H9 (cell line): ENCODE measurements around the gene TCOF1. TPM values are rescaled to one million over a fixed set of nuclear protein-coding genes. Genes with fewer than 3 reads are reported as not detected.

Experiments used
- DNase-seq: peaks from one replicate; pipeline ENCODE4 v3.0.0-alpha.2; 2017
- H2AFZ ChIP-seq: one replicate; pipeline ENCODE4 v1.6.1; 2013; ENCODE audit warnings: mild to moderate bottlenecking, low read length, control low read depth, moderate library complexity
- H2AK5ac ChIP-seq: 2 replicates; pipeline ENCODE4 v1.6.1; 2013; ENCODE audit warnings: low read length, control low read depth, mixed read lengths; ENCODE audit not compliant: insufficient read length
- H2BK120ac ChIP-seq: one replicate; pipeline ENCODE4 v1.6.1; 2013; ENCODE audit warnings: low read depth, mild to moderate bottlenecking, low read length, control low read depth, inconsistent platforms; ENCODE audit not compliant: poor library complexity, severe bottlenecking
- H2BK12ac ChIP-seq: 2 replicates; pipeline ENCODE4 v1.6.1; 2013; ENCODE audit warnings: low read length, control low read depth, mixed read lengths, low read depth; ENCODE audit not compliant: insufficient read length
- H2BK15ac ChIP-seq: 2 replicates; pipeline ENCODE4 v1.6.1; 2013; ENCODE audit warnings: low read depth, low read length, control low read depth
- H2BK20ac ChIP-seq: one replicate; pipeline ENCODE4 v1.6.1; 2013; ENCODE audit warnings: low read depth, mild to moderate bottlenecking, low read length, control low read depth, inconsistent platforms; ENCODE audit not compliant: poor library complexity, severe bottlenecking
- H2BK5ac ChIP-seq: 2 replicates; pipeline ENCODE4 v1.6.1; 2013; ENCODE audit warnings: low read length, control low read depth, mixed read lengths; ENCODE audit not compliant: insufficient read length
- H3K14ac ChIP-seq: 2 replicates; pipeline ENCODE4 v1.6.1; 2013; ENCODE audit warnings: low read length, control low read depth; ENCODE audit not compliant: insufficient read depth
- H3K18ac ChIP-seq: 2 replicates; pipeline ENCODE4 v1.6.1; 2013; ENCODE audit warnings: low read depth, mild to moderate bottlenecking, mixed read lengths, low read length, control low read depth; ENCODE audit not compliant: insufficient read length
- H3K23ac ChIP-seq: 2 replicates; pipeline ENCODE4 v1.6.1; 2013; ENCODE audit warnings: low read length, control low read depth, mixed read lengths, low read depth; ENCODE audit not compliant: insufficient read length
- H3K23me2 ChIP-seq: 2 replicates; pipeline ENCODE4 v1.6.1; 2013; ENCODE audit warnings: low read depth, mild to moderate bottlenecking, mixed read lengths, low read length, control low read depth; ENCODE audit not compliant: insufficient read length, poor library complexity, severe bottlenecking
- H3K27ac ChIP-seq: 2 replicates; pipeline ENCODE4 v1.5.1; 2013; ENCODE audit warnings: low read length, control low read depth, mixed read lengths, low read depth; ENCODE audit not compliant: insufficient read length
- H3K27me3 ChIP-seq: 2 replicates; pipeline ENCODE4 v1.6.1; 2013; ENCODE audit warnings: low read length, control low read depth, inconsistent platforms; ENCODE audit not compliant: insufficient read depth
- H3K4ac ChIP-seq: 2 replicates; pipeline ENCODE4 v1.6.1; 2013; ENCODE audit warnings: low read depth, mild to moderate bottlenecking, control low read depth, inconsistent platforms, low read length, moderate library complexity
- H3K4me1 ChIP-seq: 2 replicates; pipeline ENCODE4 v1.6.1; 2013; ENCODE audit warnings: low read length, control low read depth, inconsistent platforms; ENCODE audit not compliant: insufficient read depth
- H3K4me2 ChIP-seq: 2 replicates; pipeline ENCODE4 v1.6.1; 2013; ENCODE audit warnings: low read length, control low read depth, mixed read lengths; ENCODE audit not compliant: insufficient read length, insufficient read depth
- H3K56ac ChIP-seq: 2 replicates; pipeline ENCODE4 v1.6.1; 2013; ENCODE audit warnings: low read depth, mild to moderate bottlenecking, mixed read lengths, low read length, control low read depth; ENCODE audit not compliant: insufficient read length
- H3K79me1 ChIP-seq: 2 replicates; pipeline ENCODE4 v1.6.1; 2013; ENCODE audit warnings: low read depth, mild to moderate bottlenecking, moderate library complexity, low read length, control low read depth, inconsistent platforms; ENCODE audit not compliant: insufficient read depth, poor library complexity, severe bottlenecking
- H3K79me2 ChIP-seq: 2 replicates; pipeline ENCODE4 v1.6.1; 2013; ENCODE audit warnings: low read length, control low read depth, inconsistent platforms; ENCODE audit not compliant: insufficient read depth
- H3K9ac ChIP-seq: 2 replicates; pipeline ENCODE4 v1.6.1; 2013; ENCODE audit warnings: low read length, control low read depth, mixed read lengths; ENCODE audit not compliant: insufficient read length; ENCODE audit errors: extremely low read depth
- H3K9me3 ChIP-seq: one replicate; pipeline ENCODE4 v1.6.1; 2013; ENCODE audit warnings: low read depth, low read length, inconsistent platforms; ENCODE audit not compliant: control insufficient read depth
- H3T11ph ChIP-seq: one replicate; pipeline ENCODE4 v1.6.1; 2013; ENCODE audit warnings: mild to moderate bottlenecking, low read length, control low read depth, inconsistent platforms
- H4K20me1 ChIP-seq: one replicate; pipeline ENCODE4 v1.6.1; 2013; ENCODE audit not compliant: control insufficient read depth, insufficient read length, insufficient read depth
- H4K5ac ChIP-seq: 2 replicates; pipeline ENCODE4 v1.6.1; 2013; ENCODE audit warnings: low read depth, mild to moderate bottlenecking, mixed read lengths, low read length, control low read depth; ENCODE audit not compliant: insufficient read length
- H4K8ac ChIP-seq: replicated peaks from 2 replicates; pipeline ENCODE4 v1.6.1; 2013; ENCODE audit warnings: low read length, control low read depth, mixed read lengths, low read depth; ENCODE audit not compliant: insufficient read length
- H4K91ac ChIP-seq: 2 replicates; pipeline ENCODE4 v1.6.1; 2013; ENCODE audit warnings: low read depth, mild to moderate bottlenecking, moderate library complexity, mixed read lengths, low read length, control low read depth; ENCODE audit not compliant: insufficient read length
- H3K27ac Mint-ChIP-seq, 3 experiments: 2 replicates in 2 of 3; 3 replicates in 1 of 3; pipeline ENCODE4 v1.8.0; 2020 to 2021; ENCODE audit warnings: mixed read lengths in 3 of 3, mild to moderate bottlenecking in 1 of 3, moderate library complexity in 1 of 3
- H3K27me3 Mint-ChIP-seq: 2 replicates; pipeline ENCODE4 v1.8.0; 2021; ENCODE audit warnings: low read depth, mild to moderate bottlenecking, moderate library complexity, mixed read lengths
- H3K36me3 Mint-ChIP-seq, 3 experiments: 2 replicates in 2 of 3; 3 replicates in 1 of 3; pipeline ENCODE4 v1.8.0; 2020 to 2021; ENCODE audit warnings: low read depth in 3 of 3, mixed read lengths in 3 of 3; ENCODE audit not compliant: insufficient read depth in 1 of 3
- H3K4me1 Mint-ChIP-seq, 2 experiments: 2 replicates each; pipeline ENCODE4 v1.8.0; 2020; ENCODE audit warnings: mixed read lengths in 2 of 2
- H3K4me3 Mint-ChIP-seq, 2 experiments: 2 replicates in 1 of 2; 3 replicates in 1 of 2; pipeline ENCODE4 v1.8.0; 2020 to 2021; ENCODE audit warnings: mild to moderate bottlenecking in 2 of 2, mixed read lengths in 2 of 2, moderate library complexity in 1 of 2
- H3K9me3 Mint-ChIP-seq, 2 experiments: 2 replicates in 1 of 2; 3 replicates in 1 of 2; pipeline ENCODE4 v1.8.0; 2020; ENCODE audit warnings: mild to moderate bottlenecking in 2 of 2, mixed read lengths in 2 of 2, moderate library complexity in 1 of 2
- CTCF ChIP-seq: fragments of 200-600 bp; sonication (generic); conservative IDR thresholded peaks from 3 replicates; pipeline ENCODE4 v1.8.0; 2021; ENCODE audit warnings: antibody characterized with exemption, mild to moderate bottlenecking
- WGBS: extraction: QIAGEN DNeasy Blood & Tissue Kit; methylation state at CpG from one replicate; pipeline ENCODE4 v1.1.7; 2013; ENCODE audit warnings: missing lambda C conversion rate, low lambda C conversion rate, mixed read lengths; ENCODE audit not compliant: insufficient read length; ENCODE audit errors: extremely low coverage; 5-methylcytosine and 5-hydroxymethylcytosine counted together
- total RNA-seq: library from RNA; stranded (reverse); gene quantifications from 2 replicates; pipeline ENCODE4 v1.2.1, GENCODE V29; 2021

Gene TCOF1
- total RNA-seq, 1 experiment from 2014 or later, result 128 TPM

GRCh38 chr5:150402229-150402773 is 44.8 kb downstream of the TCOF1 start:
- H2BK120ac ChIP-seq, result no peak overlapping the region
- H3K23ac ChIP-seq, result no peak overlapping the region
- no peak overlapping the region for H4K5ac ChIP-seq
- no CpG with 5 or more reads among the region's 4 CpGs for WGBS
- H3K23me2 ChIP-seq, result no peaks in the 10 kb centered on the region
- DNase-seq, result no peak
- no peak overlapping the region for H3K56ac ChIP-seq
- no peak overlapping the region for H3K27ac ChIP-seq
- TF ChIP-seq CTCF, result no peak
- Mint-ChIP-seq H3K27ac (no peak overlapping the region), H3K4me1 (peaks cover 4 to 5% of the 10 kb centered on the region in 2 experiments; a peak in 2 of 4 replicates), H3K9me3 (no peaks in the 10 kb centered on the region; a peak in 1 of 5 replicates), H3K36me3 (peaks cover 32 to 54% (median 47%) of the 10 kb centered on the region in 3 experiments), H3K4me3 (no peak overlapping the region), H3K27me3 (no peaks in the 10 kb centered on the region)
- no peaks in the 10 kb centered on the region for H3K4me1 ChIP-seq
- H2AK5ac ChIP-seq, result no peak overlapping the region
- H3K79me1 ChIP-seq, result no peaks in the 10 kb centered on the region
- H4K8ac ChIP-seq, result no peak overlapping the region
- H2AFZ ChIP-seq, result no peak overlapping the region
- no peak overlapping the region for H3K4ac ChIP-seq
- H3K14ac ChIP-seq, result no peak overlapping the region
- no peak overlapping the region for H2BK15ac ChIP-seq
- peaks cover 2% of the 10 kb centered on the region for H4K20me1 ChIP-seq
- no peaks in the 10 kb centered on the region for H3K27me3 ChIP-seq
- H3K79me2 ChIP-seq, result no peaks in the 10 kb centered on the region
- H3K18ac ChIP-seq, result no peak overlapping the region
- H2BK20ac ChIP-seq, result no peak overlapping the region
- no peak overlapping the region for H3K4me2 ChIP-seq
- no peak overlapping the region for H4K91ac ChIP-seq
- no peak overlapping the region for H2BK12ac ChIP-seq
- H2BK5ac ChIP-seq, result no peak overlapping the region
- no peak overlapping the region for H3K9ac ChIP-seq
- H3K9me3 ChIP-seq, result no peaks in the 10 kb centered on the region
- H3T11ph ChIP-seq, result no peak overlapping the region
